ENCODE measurements around the gene INHBE. TPM values are rescaled to one million over a fixed set of nuclear protein-coding genes. Genes with fewer than 3 reads are reported as not detected.

The INHBE gene
- total and polyA plus RNA-seq, 2 of the 8 experiments (the other 6 are each of a cell fraction or from before 2014, with no cell fraction given) = 10.2 to 18.8 TPM

DNA sequence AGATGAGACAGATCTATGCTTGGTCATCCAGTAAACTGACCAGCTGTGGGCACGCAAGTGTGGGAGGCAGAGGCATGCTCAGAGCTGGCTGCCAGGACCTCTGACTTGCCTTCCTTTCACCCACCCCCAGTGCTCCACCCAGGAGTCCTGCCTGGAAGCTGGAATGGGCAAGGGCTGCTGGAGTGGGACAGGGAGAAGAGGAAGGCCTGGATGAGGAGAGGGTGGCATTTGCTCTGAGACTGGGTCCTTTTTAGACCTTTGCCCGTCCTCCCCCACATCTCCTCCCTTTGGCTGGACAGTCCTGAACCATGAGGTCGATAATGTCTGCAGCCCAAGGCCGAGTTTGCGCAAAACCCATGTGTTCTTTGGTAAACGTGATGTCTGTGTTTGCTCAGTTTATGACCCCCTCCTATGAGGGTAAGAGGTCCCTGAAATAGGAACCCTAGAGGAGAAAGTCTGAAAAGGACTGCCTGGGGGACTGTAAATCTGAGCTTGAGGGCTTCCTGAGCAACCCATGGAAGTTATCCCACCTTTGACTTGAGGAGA, 3.8 kb upstream of the INHBE start:
- ChIA-PET CTCF (ENCODE audit: partially characterized antibody) (interaction anchor here (0.5 to 18.5 kb wide), 27 partner anchors 8 to 386 kb away, joined by 3 to 478 read pairs (median 9); partner anchors contain the start of genes ARHGAP9, GLI1, INHBC and MARS1), POLR2A (ENCODE audit: partially characterized antibody) (interaction anchor here (5.1 to 11.2 kb wide), 2 partner anchors 19 to 109 kb away, joined by 31 to 168 read pairs; partner anchors contain the start of genes INHBC and R3HDM2)
- no peak overlapping the region for H3K27ac ChIP-seq (ENCODE audit: low read depth, low read length)
- no peak overlapping the region for H2BK120ac ChIP-seq (replicated peaks; ENCODE audit: low read depth, low read length)
- no peak overlapping the region for H2BK5ac ChIP-seq (ENCODE audit: low read depth, low read length)
- no peak overlapping the region for H3K4ac ChIP-seq (replicated peaks; ENCODE audit: insufficient read length, low read depth, low read length)
- 91% methylated on average over 6 of the region's 6 CpGs; no CpG with 5 or more reads in 1 of the 2 experiments for WGBS, 2 experiments (ENCODE audit: extremely low coverage in 1 of 2, insufficient coverage in 1 of 2, insufficient read length in 1 of 2, insufficient replicate concordance in 2 of 2, low coverage in 1 of 2, low lambda C conversion rate in 2 of 2, missing lambda C conversion rate in 1 of 2)
- H3K36me3 ChIP-seq (ENCODE audit: control insufficient read depth in 2 of 4, insufficient read depth in 4 of 4, low read length in 3 of 4) = no peaks in the 10 kb centered on the region
- DNase-seq (ENCODE audit: low read depth in 1 of 2, low spot score in 2 of 2) (no peak), FAIRE-seq (no peak)
- H3K9me3 ChIP-seq (ENCODE audit: insufficient read depth in 2 of 2, low read depth in 1 of 2, low read length in 1 of 2) = no peaks in the 10 kb centered on the region
- no peaks in the 10 kb centered on the region for H3K79me1 ChIP-seq (ENCODE audit: low read depth, low read length)
- no peak overlapping the region for H3K23ac ChIP-seq (ENCODE audit: insufficient read length)
- no peak overlapping the region for H2AK5ac ChIP-seq (ENCODE audit: low read depth, low read length)
- no peak overlapping the region for H3K9ac ChIP-seq (replicated peaks in 1 of 4; ENCODE audit: extremely low read depth in 1 of 4, low read depth in 3 of 4, low read length in 3 of 4)
- H4K8ac ChIP-seq (ENCODE audit: extremely low read depth, insufficient read depth, low read length) = no peak overlapping the region
- no peak overlapping the region for H3K18ac ChIP-seq (ENCODE audit: extremely low read depth, low read length)
- H3K56ac ChIP-seq (replicated peaks; ENCODE audit: insufficient read length, low read depth, low read length) = no peak overlapping the region
- peaks cover 9% of the 10 kb centered on the region for H3K23me2 ChIP-seq (ENCODE audit: low read depth, low read length)
- H3K4me2 ChIP-seq (ENCODE audit: insufficient read depth in 1 of 2, low read depth in 2 of 2, low read length in 2 of 2) = no peak overlapping the region
- no peak overlapping the region for H2BK15ac ChIP-seq (ENCODE audit: low read length)
- no peak overlapping the region for H3K4me3 ChIP-seq (ENCODE audit: extremely low read depth in 1 of 4, insufficient read depth in 2 of 4, low read depth in 3 of 4, low read length in 4 of 4)
- no peaks in the 10 kb centered on the region for H4K20me1 ChIP-seq (replicated peaks in 1 of 2; ENCODE audit: control insufficient read depth in 1 of 2, insufficient read depth in 2 of 2, low read length in 2 of 2)
- no peaks in the 10 kb centered on the region; a peak in 1 of 4 replicates for H3K79me2 ChIP-seq (ENCODE audit: control insufficient read depth in 1 of 2, insufficient read depth in 2 of 2, low read length in 2 of 2)
- no peaks in the 10 kb centered on the region for H3K27me3 ChIP-seq (replicated peaks in 1 of 4; ENCODE audit: control insufficient read depth in 3 of 4, extremely low read depth in 1 of 4, insufficient read depth in 3 of 4, low read length in 3 of 4)
- H2BK12ac ChIP-seq (ENCODE audit: low read depth, low read length) = no peak overlapping the region; the same call in 1 of the 2 replicates
- TF ChIP-seq SP4 (IDR thresholded peaks at IDR 0.05; ENCODE audit: low read length) = no peak
- TF ChIP-seq MAFK (IDR thresholded peaks at IDR 0.05; ENCODE audit: low read depth, low read length) = no peak
- TF ChIP-seq, protein P1, sequence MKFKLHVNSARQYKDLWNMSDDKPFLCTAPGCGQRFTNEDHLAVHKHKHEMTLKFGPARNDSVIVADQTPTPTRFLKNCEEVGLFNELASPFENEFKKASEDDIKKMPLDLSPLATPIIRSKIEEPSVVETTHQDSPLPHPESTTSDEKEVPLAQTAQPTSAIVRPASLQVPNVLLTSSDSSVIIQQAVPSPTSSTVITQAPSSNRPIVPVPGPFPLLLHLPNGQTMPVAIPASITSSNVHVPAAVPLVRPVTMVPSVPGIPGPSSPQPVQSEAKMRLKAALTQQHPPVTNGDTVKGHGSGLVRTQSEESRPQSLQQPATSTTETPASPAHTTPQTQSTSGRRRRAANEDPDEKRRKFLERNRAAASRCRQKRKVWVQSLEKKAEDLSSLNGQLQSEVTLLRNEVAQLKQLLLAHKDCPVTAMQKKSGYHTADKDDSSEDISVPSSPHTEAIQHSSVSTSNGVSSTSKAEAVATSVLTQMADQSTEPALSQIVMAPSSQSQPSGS (IDR thresholded peaks at IDR 0.05; ENCODE audit: low read length) = no peak
- H3K14ac ChIP-seq (ENCODE audit: insufficient read length) = no peak overlapping the region
- no peak overlapping the region for H2AFZ ChIP-seq (ENCODE audit: low read length)
- no peak overlapping the region for H4K91ac ChIP-seq (replicated peaks; ENCODE audit: insufficient read length, low read length)
- no peak overlapping the region for H4K5ac ChIP-seq (ENCODE audit: insufficient read length, low read depth, low read length)
- H2BK20ac ChIP-seq (ENCODE audit: low read length) = no peak overlapping the region
- H3K4me1 ChIP-seq (replicated peaks in 1 of 4; ENCODE audit: control insufficient read depth in 3 of 4, insufficient read depth in 4 of 4, low read length in 3 of 4) = peaks cover 0 to 23% (median 13%) of the 10 kb centered on the region in 4 experiments; a peak in 6 of 7 replicates
